Osteocyte (in vitro differentiated cells): ENCODE data around the gene FOXN3. TPM values are rescaled to one million over a fixed set of nuclear protein-coding genes. Genes with fewer than 3 reads are reported as not detected.
"Not testable (repeated sequence)": the region's sequence is repeated elsewhere in the genome, so short reads cannot be mapped to it uniquely, and the experiment has no call there.

Experiments used
- DNase-seq: peaks from one replicate; pipeline ENCODE4 v3.0.0; 2021; ENCODE audit warnings: mixed read lengths; ENCODE audit not compliant: unreplicated experiment; ENCODE audit errors: extremely low spot score
- H3K27ac Mint-ChIP-seq: one replicate; pipeline ENCODE4 v1.8.0; 2021; ENCODE audit warnings: mild to moderate bottlenecking, mixed read lengths; ENCODE audit not compliant: unreplicated experiment
- H3K27me3 Mint-ChIP-seq: one replicate; pipeline ENCODE4 v1.8.0; 2021; ENCODE audit warnings: mixed read lengths; ENCODE audit not compliant: unreplicated experiment
- H3K36me3 Mint-ChIP-seq: one replicate; pipeline ENCODE4 v1.8.0; 2021; ENCODE audit warnings: mixed read lengths; ENCODE audit not compliant: unreplicated experiment
- H3K4me1 Mint-ChIP-seq: one replicate; pipeline ENCODE4 v1.8.0; 2021; ENCODE audit warnings: mixed read lengths; ENCODE audit not compliant: unreplicated experiment
- H3K4me3 Mint-ChIP-seq: one replicate; pipeline ENCODE4 v1.8.0; 2021; ENCODE audit warnings: mild to moderate bottlenecking, moderate library complexity, mixed read lengths; ENCODE audit not compliant: unreplicated experiment
- H3K9me3 Mint-ChIP-seq: one replicate; pipeline ENCODE4 v1.8.0; 2021; ENCODE audit warnings: mixed read lengths; ENCODE audit not compliant: unreplicated experiment
- CTCF ChIP-seq: fragments of 200-600 bp; sonication (generic); IDR thresholded peaks from 2 replicates; pipeline ENCODE4 v1.5.0; 2021; ENCODE audit warnings: antibody characterized with exemption, mild to moderate bottlenecking, moderate library complexity
- total RNA-seq: library from RNA; stranded (reverse); gene quantifications from 2 replicates; pipeline ENCODE4 v1.2.1, GENCODE V29; 2021

FOXN3 gene
- total RNA-seq, 1 donor from 2014 or later: 120 TPM

GRCh38 chr14:89114109-89114508 lies 302.9 kb downstream of the FOXN3 start:
- no peaks in the 10 kb centered on the region for H3K36me3 Mint-ChIP-seq
- no peak overlapping the region for H3K4me3 Mint-ChIP-seq
- no peak for TF ChIP-seq CTCF
- peaks cover 45% of the 10 kb centered on the region for H3K27me3 Mint-ChIP-seq
- DNase-seq: no peak
- no peaks in the 10 kb centered on the region for H3K4me1 Mint-ChIP-seq
- H3K9me3 Mint-ChIP-seq: no peaks in the 10 kb centered on the region
- no peak overlapping the region for H3K27ac Mint-ChIP-seq

- H3K9me3 Mint-ChIP-seq: no peaks in the 10 kb centered on the region
- peaks cover 38% of the 10 kb centered on the region for H3K27me3 Mint-ChIP-seq
- DNase-seq: no peak
- H3K36me3 Mint-ChIP-seq: no peaks in the 10 kb centered on the region
- TF ChIP-seq CTCF: no peak
- no peak overlapping the region for H3K27ac Mint-ChIP-seq
- no peak overlapping the region for H3K4me3 Mint-ChIP-seq
- H3K4me1 Mint-ChIP-seq: no peaks in the 10 kb centered on the region
These were observed 304.3 kb downstream of the FOXN3 start for GRCh38 chr14:89112720-89113119.

- not testable (repeated sequence) for H3K36me3 Mint-ChIP-seq, H3K9me3 Mint-ChIP-seq, H3K27ac Mint-ChIP-seq
These were observed 305.1 kb downstream of the FOXN3 start for GRCh38 chr14:89111766-89112543.

GRCh38 chr14:89111232-89111631 lies 305.8 kb downstream of the FOXN3 start:
- peaks cover 34% of the 10 kb centered on the region for H3K27me3 Mint-ChIP-seq
- H3K4me3 Mint-ChIP-seq, DNase-seq, H3K27ac Mint-ChIP-seq, H3K36me3 Mint-ChIP-seq, H3K9me3 Mint-ChIP-seq, H3K4me1 Mint-ChIP-seq: not testable (repeated sequence)

More at GRCh38 chr14:89111766-89112543, 305.1 kb downstream of the FOXN3 start:
- peaks cover 36% of the 10 kb centered on the region for H3K27me3 Mint-ChIP-seq
- not testable (repeated sequence) for H3K4me1 Mint-ChIP-seq, H3K4me3 Mint-ChIP-seq, DNase-seq

- H3K9me3 Mint-ChIP-seq: no peaks in the 10 kb centered on the region
These were observed 306.9 kb downstream of the FOXN3 start for GRCh38 chr14:89110110-89110509.

More at GRCh38 chr14:89110110-89110509, 306.9 kb downstream of the FOXN3 start:
- H3K36me3 Mint-ChIP-seq: no peaks in the 10 kb centered on the region
- H3K27ac Mint-ChIP-seq: no peak overlapping the region
- H3K4me1 Mint-ChIP-seq: no peaks in the 10 kb centered on the region
- no peak for DNase-seq
- TF ChIP-seq CTCF: no peak
- peaks cover 31% of the 10 kb centered on the region for H3K27me3 Mint-ChIP-seq
- no peak overlapping the region for H3K4me3 Mint-ChIP-seq
